GM23338 (cell line): ENCODE measurements around the gene TCERG1L. TPM values are rescaled to one million over a fixed set of nuclear protein-coding genes. Genes with fewer than 3 reads are reported as not detected.

Source experiments
- ATAC-seq: fragments of 200-7000 bp; cut with Tn5 transposase; 3 replicates; pipeline ENCODE4 v1.9.1; 2020
- DNase-seq: peaks from one replicate; pipeline ENCODE4 v3.0.0-alpha.2; 2015; ENCODE audit warnings: low spot score
- H2AFZ ChIP-seq: fragments of 200-600 bp; sonication (generic); 2 replicates; pipeline ENCODE4 v1.8.0; 2016; ENCODE audit warnings: antibody characterized with exemption, mild to moderate bottlenecking, moderate library complexity
- H3F3A ChIP-seq: fragments of 200-600 bp; sonication (generic); replicated peaks from 2 replicates; pipeline ENCODE4 v1.8.0; 2017; ENCODE audit warnings: antibody characterized with exemption, mixed run types, low read depth
- H3K27ac ChIP-seq: fragments of 200-600 bp; sonication (generic); 2 replicates; pipeline ENCODE4 v1.6.1; 2016; ENCODE audit warnings: low read depth
- H3K27me3 ChIP-seq: fragments of 200-600 bp; sonication (generic); 2 replicates; pipeline ENCODE4 v1.8.0; 2016; ENCODE audit warnings: mild to moderate bottlenecking, mixed run types, moderate library complexity; ENCODE audit not compliant: insufficient read depth
- H3K36me3 ChIP-seq: fragments of 200-600 bp; sonication (generic); 2 replicates; pipeline ENCODE4 v1.8.0; 2016; ENCODE audit warnings: mild to moderate bottlenecking; ENCODE audit not compliant: insufficient read depth
- H3K4me1 ChIP-seq: fragments of 200-600 bp; sonication (generic); 2 replicates; pipeline ENCODE4 v1.8.0; 2016; ENCODE audit warnings: mild to moderate bottlenecking, moderate library complexity; ENCODE audit not compliant: insufficient read depth
- H3K4me2 ChIP-seq: fragments of 200-600 bp; sonication (generic); 2 replicates; pipeline ENCODE4 v1.7.1; 2017; ENCODE audit warnings: mixed run types
- H3K4me3 ChIP-seq: fragments of 200-600 bp; sonication (generic); 2 replicates; pipeline ENCODE4 v1.6.1; 2016; ENCODE audit warnings: mixed run types
- H3K79me2 ChIP-seq: fragments of 200-600 bp; sonication (generic); replicated peaks from 2 replicates; pipeline ENCODE4 v1.8.0; 2017; ENCODE audit warnings: mild to moderate bottlenecking; ENCODE audit not compliant: insufficient read depth
- H3K9me2 ChIP-seq: fragments of 200-600 bp; sonication (generic); 2 replicates; pipeline ENCODE4 v1.8.0; 2017; ENCODE audit not compliant: insufficient read depth
- H4K20me1 ChIP-seq: fragments of 200-600 bp; sonication (generic); replicated peaks from 2 replicates; pipeline ENCODE4 v1.8.0; 2017; ENCODE audit warnings: mild to moderate bottlenecking; ENCODE audit not compliant: insufficient read depth
- H3K27ac Mint-ChIP-seq: 2 replicates; pipeline ENCODE4 v1.8.0; 2020; ENCODE audit warnings: inconsistent platforms, mild to moderate bottlenecking, moderate library complexity, mixed read lengths
- H3K27me3 Mint-ChIP-seq: 3 replicates; pipeline ENCODE4 v1.8.0; 2022; ENCODE audit warnings: low read depth, mild to moderate bottlenecking, moderate library complexity, mixed read lengths, inconsistent platforms; ENCODE audit not compliant: insufficient read depth, poor library complexity
- H3K36me3 Mint-ChIP-seq: 3 replicates; pipeline ENCODE4 v1.8.0; 2021; ENCODE audit warnings: low read depth, mild to moderate bottlenecking, inconsistent platforms, moderate library complexity, mixed read lengths
- H3K4me1 Mint-ChIP-seq: 3 replicates; pipeline ENCODE4 v1.8.0; 2020; ENCODE audit warnings: mild to moderate bottlenecking, inconsistent platforms, mixed read lengths
- H3K4me3 Mint-ChIP-seq: 3 replicates; pipeline ENCODE4 v1.8.0; 2021; ENCODE audit warnings: moderate library complexity, mild to moderate bottlenecking, inconsistent platforms, mixed read lengths
- H3K9me3 Mint-ChIP-seq: 3 replicates; pipeline ENCODE4 v1.8.0; 2020; ENCODE audit warnings: moderate library complexity, mild to moderate bottlenecking, inconsistent platforms, mixed read lengths
- CREB1 ChIP-seq: fragments of 250-450 bp; sonication (Bioruptor Pico); IDR thresholded peaks from 2 replicates; pipeline ENCODE4 v1.5.0; 2020; ENCODE audit warnings: low read depth, mild to moderate bottlenecking, moderate library complexity
- CTCF ChIP-seq, 2 experiments: fragments of 200-600 bp in 1 of 2; sonication (generic) in 1 of 2; conservative IDR thresholded peaks; 2 replicates each; pipeline versions ENCODE4 v1.5.1 to v1.6.1; 2016 to 2017; ENCODE audit warnings: antibody characterized with exemption in 2 of 2, low read depth in 2 of 2, mild to moderate bottlenecking in 2 of 2, moderate library complexity in 1 of 2
- ETS1 ChIP-seq: IDR thresholded peaks from 2 replicates; pipeline ENCODE4 v1.6.1; 2016; ENCODE audit warnings: antibody characterized with exemption
- EZH2 ChIP-seq: fragments of 200-600 bp; sonication (generic); IDR thresholded peaks from one replicate; pipeline ENCODE4 v1.8.0; 2017; ENCODE audit warnings: antibody characterized with exemption, mild to moderate bottlenecking, low read depth; ENCODE audit not compliant: unreplicated experiment
- EZH2phosphoT487 ChIP-seq: fragments of 200-600 bp; sonication (generic); IDR thresholded peaks from one replicate; pipeline ENCODE4 v1.8.1; 2018; ENCODE audit warnings: antibody characterized with exemption; ENCODE audit not compliant: unreplicated experiment
- JUNB ChIP-seq: IDR thresholded peaks from one replicate; pipeline ENCODE4 v1.6.1; 2016; ENCODE audit warnings: antibody characterized with exemption; ENCODE audit not compliant: unreplicated experiment
- NANOG ChIP-seq: IDR thresholded peaks from 2 replicates; pipeline ENCODE4 v1.6.1; 2016; ENCODE audit warnings: antibody characterized with exemption, borderline replicate concordance
- POLR2AphosphoS5 ChIP-seq: IDR thresholded peaks from 2 replicates; pipeline ENCODE4 v1.6.1; 2016; ENCODE audit warnings: antibody characterized with exemption, low read depth
- REST ChIP-seq: IDR thresholded peaks from one replicate; pipeline ENCODE4 v1.6.1; 2018; ENCODE audit warnings: antibody characterized with exemption; ENCODE audit not compliant: unreplicated experiment
- STAT1 ChIP-seq: IDR thresholded peaks from one replicate; pipeline ENCODE4 v1.6.1; 2016; ENCODE audit warnings: antibody characterized with exemption; ENCODE audit not compliant: unreplicated experiment
- ZNF114 ChIP-seq: fragments of 250-450 bp; sonication (Bioruptor Pico); IDR thresholded peaks from 2 replicates; pipeline ENCODE4 v1.5.0; 2020; ENCODE audit warnings: mild to moderate bottlenecking, moderate library complexity
- ZNF331 ChIP-seq: fragments of 250-450 bp; sonication (Bioruptor Pico); IDR thresholded peaks from 2 replicates; pipeline ENCODE4 v1.5.0; 2020; ENCODE audit warnings: low read depth, mild to moderate bottlenecking, moderate library complexity
- ZNF462 ChIP-seq: fragments of 250-450 bp; sonication (Bioruptor Pico); IDR thresholded peaks from 2 replicates; pipeline ENCODE4 v1.5.0; 2020; ENCODE audit warnings: mild to moderate bottlenecking, moderate library complexity
- polyA plus RNA-seq: library from polyadenylated mRNA; unstranded; fragments of >200 nt; fragmentation: Nextera tagmentation; extraction: Ambion mirVana; gene quantifications from 2 replicates; pipeline ENCODE4 v1.2.1, GENCODE V29; 2016
- total RNA-seq: library from RNA; depleted of rRNA; stranded (reverse); fragments of >200 nt; shearing (Covaris generic); gene quantifications from 2 replicates; pipeline ENCODE4 v1.2.3, GENCODE V29; 2014

TCERG1L gene
- total and polyA plus RNA-seq, 2 experiments from 2014 or later, result 3.9 to 5.5 TPM

- Histone ChIP-seq H3F3A (peaks cover 8% of the 10 kb centered on the region; the same call in 1 of the 2 replicates), H3K36me3 (0 out of 2 replicates have a peak, but pooled peaks cover 9% of the 10 kb centered on the region), H3K79me2 (no peaks in the 10 kb centered on the region), H3K27ac (peak overlapping the region; percentile 94), H3K27me3 (no peaks in the 10 kb centered on the region), H3K4me3 (no peak overlapping the region), H2AFZ (no peak overlapping the region), H3K4me1 (peaks cover 8% of the 10 kb centered on the region; the same call in 1 of the 2 replicates), H3K9me2 (0 out of 2 replicates have a peak, but pooled peaks cover 5% of the 10 kb centered on the region), H4K20me1 (no peaks in the 10 kb centered on the region), H3K4me2 (peak overlapping the region; percentile 62; the same call in 1 of the 2 replicates)
- Mint-ChIP-seq H3K36me3 (peaks cover 68% of the 10 kb centered on the region), H3K27ac (peak overlapping the region; percentile 85), H3K4me1 (peaks cover 21% of the 10 kb centered on the region), H3K9me3 (peaks cover 96% of the 10 kb centered on the region), H3K4me3 (no peak overlapping the region), H3K27me3 (peaks cover 16% of the 10 kb centered on the region)
- TF ChIP-seq NANOG, result peak; percentile 92
- TF ChIP-seq EZH2, result no peak
- peak; percentile 54; the same call in 1 of the 2 replicates for TF ChIP-seq ETS1
- peak; percentile 86; the same call in 1 of the 2 replicates for TF ChIP-seq ZNF114
- TF ChIP-seq ZNF331 (CRISPR knock-in tag), result no peak
- TF ChIP-seq POLR2AphosphoS5, result 0 out of 2 replicates have a peak, but pooled peaks have one; percentile 22
- no peak for TF ChIP-seq JUNB
- no peak for TF ChIP-seq REST
- TF ChIP-seq CREB1, result peak; percentile 14; the same call in 1 of the 2 replicates
- no peak for TF ChIP-seq CTCF (conservative IDR thresholded peaks at IDR 0.05; ENCODE audit: low read depth in 2 of 2)
- peak; percentile 87 for TF ChIP-seq ZNF462 (CRISPR knock-in tag)
- no peak for TF ChIP-seq STAT1
- TF ChIP-seq EZH2phosphoT487, result no peak
- ATAC-seq (peak; percentile 98), DNase-seq (peak; percentile 84)
These were observed 262.5 kb downstream of the TCERG1L start for GRCh38 chr10:131049016-131049415.
